Islet of Langerhans (tissue), 1 donor: ENCODE results near the gene ZNF112.

Experiments used
- FAIRE-seq: peaks from one replicate; lab custom pipeline; 2011; peaks lifted over from hg19 to GRCh38; lab: Jason Lieb, UNC

The ZNF112 gene

DNA sequence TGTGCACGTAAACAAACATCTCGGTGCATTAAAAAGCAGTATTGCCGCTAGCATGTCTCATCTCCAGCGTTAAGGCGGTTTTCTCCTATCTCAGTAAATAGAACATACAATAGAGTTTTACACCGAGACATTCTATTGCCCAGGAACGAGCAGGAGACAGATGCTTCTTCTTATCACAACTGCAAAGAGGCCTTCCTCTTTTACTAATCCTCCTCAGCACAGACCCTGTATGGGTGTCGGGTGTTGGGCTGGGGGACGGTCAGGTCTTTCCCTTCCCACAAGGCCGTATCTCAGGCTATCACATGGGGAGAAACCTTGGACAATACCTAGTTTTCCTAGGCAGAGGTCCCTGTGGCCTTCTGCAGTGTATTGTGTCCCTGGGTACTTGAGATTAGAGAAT, 75.6 kb downstream of the ZNF112 start:
- no peak for FAIRE-seq

DNA sequence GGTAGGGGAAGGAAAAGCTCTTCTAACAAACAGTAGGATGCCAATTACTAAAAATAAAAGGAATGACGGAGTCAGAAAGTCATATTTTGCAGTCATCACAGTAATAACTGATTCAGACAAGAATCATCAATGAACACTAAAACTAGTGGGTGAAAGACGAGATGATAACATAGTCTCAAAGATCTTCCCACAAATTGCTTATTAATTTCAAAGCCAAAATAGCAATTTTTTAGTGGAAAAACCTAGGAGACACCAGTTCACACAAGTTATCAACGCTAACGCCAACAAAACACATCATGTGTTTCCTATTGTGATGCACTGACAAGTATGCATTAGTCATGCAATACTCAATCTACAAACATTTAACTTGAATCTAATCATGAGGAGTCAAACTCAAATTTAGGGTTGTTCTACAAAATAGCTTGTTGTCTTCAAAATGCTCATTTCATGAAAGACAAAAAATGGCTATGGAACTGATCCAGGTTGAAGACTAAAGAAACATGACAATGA, 78.2 kb downstream of the ZNF112 start:
- FAIRE-seq, result no peak

DNA sequence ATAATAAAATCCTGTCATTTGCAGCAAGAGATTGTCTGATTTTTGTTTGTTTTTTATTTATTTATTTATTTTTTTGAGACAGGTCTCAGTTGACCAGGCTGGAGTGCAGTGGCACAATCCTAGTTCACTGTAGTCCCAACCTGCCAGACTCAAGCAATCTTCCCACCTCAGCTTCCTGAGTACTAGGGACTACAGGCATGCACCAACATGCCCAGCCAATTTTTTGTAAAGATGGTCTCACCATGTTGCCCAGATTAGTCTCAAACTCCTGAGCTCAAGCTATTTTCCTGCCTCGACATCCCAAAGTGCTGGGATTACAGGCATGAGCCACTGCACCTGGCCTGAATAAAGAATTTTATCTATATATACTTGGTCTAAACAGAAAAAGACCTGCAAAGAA, 79.1 kb downstream of the ZNF112 start:
- FAIRE-seq, result no peak
